SK-N-SH (cell line): Measurements from ENCODE around the gene ZNF438.
"Not testable (repeated sequence)": the region's sequence is repeated elsewhere in the genome, so short reads cannot be mapped to it uniquely, and the experiment has no call there.

Source experiments
- EZH2phosphoT487 ChIP-seq: fragments of 200-600 bp; sonication (generic); IDR thresholded peaks from 2 replicates; pipeline ENCODE4 v1.6.1; 2017; ENCODE audit warnings: low read depth, mixed run types, mild to moderate bottlenecking, antibody characterized with exemption, moderate library complexity, borderline replicate concordance
- POLR2AphosphoS5 ChIP-seq: IDR thresholded peaks from 2 replicates; pipeline ENCODE4 v1.6.1; 2012; ENCODE audit warnings: low read depth, low read length
- RFX5 ChIP-seq: IDR thresholded peaks from 2 replicates; pipeline ENCODE4 v1.6.1; 2012; ENCODE audit warnings: mild to moderate bottlenecking, improper control_type of control experiment, low read length
- SMC3 ChIP-seq: IDR thresholded peaks from 2 replicates; pipeline ENCODE4 v1.6.1; 2012; ENCODE audit warnings: low read depth, low read length, improper control_type of control experiment
- TAF1 ChIP-seq: IDR thresholded peaks from 2 replicates; pipeline ENCODE4 v1.6.1; 2012; ENCODE audit warnings: low read depth, mild to moderate bottlenecking, low read length, moderate library complexity, borderline replicate concordance
- TF ChIP-seq, protein P1 (sequence below): IDR thresholded peaks from 2 replicates; pipeline ENCODE4 v1.6.1; 2012; ENCODE audit warnings: mild to moderate bottlenecking, low read depth, low read length, moderate library complexity
- TF ChIP-seq, protein P2 (sequence below): fragments of 200-600 bp; sonication (generic); IDR thresholded peaks from 2 replicates; pipeline ENCODE4 v1.6.1; 2017; ENCODE audit warnings: antibody characterized with exemption, mild to moderate bottlenecking, moderate library complexity
- TF ChIP-seq, protein P3 (sequence below): IDR thresholded peaks from 2 replicates; pipeline ENCODE4 v1.4.0; 2012; ENCODE audit warnings: low read depth

DNA sequence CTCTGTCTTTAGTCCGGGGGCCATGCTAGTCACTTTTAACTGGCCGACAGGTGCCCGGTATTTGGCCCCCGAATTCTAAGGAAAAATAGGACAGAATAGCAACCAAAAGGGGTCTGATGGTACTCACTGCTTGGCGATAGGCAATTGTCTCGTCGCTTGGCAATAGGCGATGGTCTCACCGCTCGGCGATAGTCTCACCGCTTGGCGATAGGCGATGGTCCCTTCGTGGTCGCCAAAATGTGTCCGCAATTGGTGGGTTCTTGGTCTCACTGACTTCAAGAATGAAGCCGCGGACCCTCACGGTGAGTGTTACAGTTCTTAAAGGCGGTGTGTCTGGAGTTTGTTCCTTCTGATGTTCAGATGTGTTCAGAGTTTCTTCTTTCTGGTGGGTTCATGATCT is 130.2 kb downstream of the ZNF438 start:
- TF ChIP-seq, protein P1, sequence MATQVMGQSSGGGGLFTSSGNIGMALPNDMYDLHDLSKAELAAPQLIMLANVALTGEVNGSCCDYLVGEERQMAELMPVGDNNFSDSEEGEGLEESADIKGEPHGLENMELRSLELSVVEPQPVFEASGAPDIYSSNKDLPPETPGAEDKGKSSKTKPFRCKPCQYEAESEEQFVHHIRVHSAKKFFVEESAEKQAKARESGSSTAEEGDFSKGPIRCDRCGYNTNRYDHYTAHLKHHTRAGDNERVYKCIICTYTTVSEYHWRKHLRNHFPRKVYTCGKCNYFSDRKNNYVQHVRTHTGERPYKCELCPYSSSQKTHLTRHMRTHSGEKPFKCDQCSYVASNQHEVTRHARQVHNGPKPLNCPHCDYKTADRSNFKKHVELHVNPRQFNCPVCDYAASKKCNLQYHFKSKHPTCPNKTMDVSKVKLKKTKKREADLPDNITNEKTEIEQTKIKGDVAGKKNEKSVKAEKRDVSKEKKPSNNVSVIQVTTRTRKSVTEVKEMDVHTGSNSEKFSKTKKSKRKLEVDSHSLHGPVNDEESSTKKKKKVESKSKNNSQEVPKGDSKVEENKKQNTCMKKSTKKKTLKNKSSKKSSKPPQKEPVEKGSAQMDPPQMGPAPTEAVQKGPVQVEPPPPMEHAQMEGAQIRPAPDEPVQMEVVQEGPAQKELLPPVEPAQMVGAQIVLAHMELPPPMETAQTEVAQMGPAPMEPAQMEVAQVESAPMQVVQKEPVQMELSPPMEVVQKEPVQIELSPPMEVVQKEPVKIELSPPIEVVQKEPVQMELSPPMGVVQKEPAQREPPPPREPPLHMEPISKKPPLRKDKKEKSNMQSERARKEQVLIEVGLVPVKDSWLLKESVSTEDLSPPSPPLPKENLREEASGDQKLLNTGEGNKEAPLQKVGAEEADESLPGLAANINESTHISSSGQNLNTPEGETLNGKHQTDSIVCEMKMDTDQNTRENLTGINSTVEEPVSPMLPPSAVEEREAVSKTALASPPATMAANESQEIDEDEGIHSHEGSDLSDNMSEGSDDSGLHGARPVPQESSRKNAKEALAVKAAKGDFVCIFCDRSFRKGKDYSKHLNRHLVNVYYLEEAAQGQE = not testable (repeated sequence)
- not testable (repeated sequence) for TF ChIP-seq EZH2phosphoT487, POLR2AphosphoS5, TAF1, RFX5, SMC3
- TF ChIP-seq, protein P2, sequence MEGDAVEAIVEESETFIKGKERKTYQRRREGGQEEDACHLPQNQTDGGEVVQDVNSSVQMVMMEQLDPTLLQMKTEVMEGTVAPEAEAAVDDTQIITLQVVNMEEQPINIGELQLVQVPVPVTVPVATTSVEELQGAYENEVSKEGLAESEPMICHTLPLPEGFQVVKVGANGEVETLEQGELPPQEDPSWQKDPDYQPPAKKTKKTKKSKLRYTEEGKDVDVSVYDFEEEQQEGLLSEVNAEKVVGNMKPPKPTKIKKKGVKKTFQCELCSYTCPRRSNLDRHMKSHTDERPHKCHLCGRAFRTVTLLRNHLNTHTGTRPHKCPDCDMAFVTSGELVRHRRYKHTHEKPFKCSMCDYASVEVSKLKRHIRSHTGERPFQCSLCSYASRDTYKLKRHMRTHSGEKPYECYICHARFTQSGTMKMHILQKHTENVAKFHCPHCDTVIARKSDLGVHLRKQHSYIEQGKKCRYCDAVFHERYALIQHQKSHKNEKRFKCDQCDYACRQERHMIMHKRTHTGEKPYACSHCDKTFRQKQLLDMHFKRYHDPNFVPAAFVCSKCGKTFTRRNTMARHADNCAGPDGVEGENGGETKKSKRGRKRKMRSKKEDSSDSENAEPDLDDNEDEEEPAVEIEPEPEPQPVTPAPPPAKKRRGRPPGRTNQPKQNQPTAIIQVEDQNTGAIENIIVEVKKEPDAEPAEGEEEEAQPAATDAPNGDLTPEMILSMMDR = not testable (repeated sequence)
- TF ChIP-seq, protein P3, sequence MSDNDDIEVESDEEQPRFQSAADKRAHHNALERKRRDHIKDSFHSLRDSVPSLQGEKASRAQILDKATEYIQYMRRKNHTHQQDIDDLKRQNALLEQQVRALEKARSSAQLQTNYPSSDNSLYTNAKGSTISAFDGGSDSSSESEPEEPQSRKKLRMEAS = not testable (repeated sequence)
